WI38 (cell line): ENCODE results near the gene HSPB6.

Experiments used
- H3K4me3 ChIP-seq: 2 replicates; pipeline ENCODE4 v1.5.1; 2011; ENCODE audit warnings: low read depth, mild to moderate bottlenecking, control low read depth, low read length
- CTCF ChIP-seq: IDR thresholded peaks from 2 replicates; pipeline ENCODE4 v1.5.1; 2012; ENCODE audit warnings: low read depth, mild to moderate bottlenecking, control low read depth, low read length

Gene HSPB6

GRCh38 chr19:35713904-35714495 is 42.8 kb downstream of the HSPB6 start:
- TF ChIP-seq CTCF = no peak
- no peak overlapping the region for H3K4me3 ChIP-seq

- no peak for TF ChIP-seq CTCF
- H3K4me3 ChIP-seq = no peak overlapping the region
These were observed 43.4 kb downstream of the HSPB6 start for GRCh38 chr19:35713506-35713850.

GRCh38 chr19:35712567-35713505 is 44.0 kb downstream of the HSPB6 start:
- no peak overlapping the region for H3K4me3 ChIP-seq
- no peak for TF ChIP-seq CTCF

GRCh38 chr19:35710784-35711723 is 45.8 kb downstream of the HSPB6 start:
- no peak overlapping the region for H3K4me3 ChIP-seq
- TF ChIP-seq CTCF = no peak

- TF ChIP-seq CTCF = no peak
- H3K4me3 ChIP-seq = no peak overlapping the region
These were observed 48.4 kb downstream of the HSPB6 start for GRCh38 chr19:35708391-35708790.
